IPS-NIHi7 (cell line): Measurements from ENCODE around the gene BCL7B.
"Not testable (repeated sequence)": the region's sequence is repeated elsewhere in the genome, so short reads cannot be mapped to it uniquely, and the experiment has no call there.

Source experiments
- DNase-seq: peaks from one replicate; pipeline ENCODE4 v3.0.0; 2012; ENCODE audit warnings: mixed read lengths; ENCODE audit errors: extremely low spot score

Gene BCL7B

GRCh38 chr7:73572767-73573186, 15.3 kb upstream of the BCL7B start:
- DNase-seq: no peak

- no peak for DNase-seq
These were observed 13.5 kb upstream of the BCL7B start for GRCh38 chr7:73570977-73571376.

- DNase-seq: no peak
These were observed 13.0 kb upstream of the BCL7B start for GRCh38 chr7:73570521-73570920.

GRCh38 chr7:73569042-73569608, 11.6 kb upstream of the BCL7B start:
- no peak for DNase-seq

- no peak for DNase-seq
These were observed 10.6 kb upstream of the BCL7B start for GRCh38 chr7:73567846-73568685.

- no peak for DNase-seq
These were observed 9.7 kb upstream of the BCL7B start for GRCh38 chr7:73567140-73567539.

GRCh38 chr7:73566431-73566830, 8.9 kb upstream of the BCL7B start:
- not testable (repeated sequence) for DNase-seq

GRCh38 chr7:73565675-73566340, 8.3 kb upstream of the BCL7B start:
- DNase-seq: no peak

GRCh38 chr7:73560109-73560835, 2.8 kb upstream of the BCL7B start:
- DNase-seq: no peak

- DNase-seq: peak; percentile 99
These were observed 438 bp downstream of the BCL7B start for GRCh38 chr7:73557108-73557396.

GRCh38 chr7:73556208-73557107, 1.0 kb downstream of the BCL7B start:
- DNase-seq: no peak

- DNase-seq: no peak
These were observed 2.0 kb downstream of the BCL7B start for GRCh38 chr7:73555411-73555982.

GRCh38 chr7:73550093-73550492, 7.4 kb downstream of the BCL7B start:
- not testable (repeated sequence) for DNase-seq

- no peak for DNase-seq
These were observed 8.3 kb downstream of the BCL7B start for GRCh38 chr7:73549176-73549575.

- no peak for DNase-seq
These were observed 9.6 kb downstream of the BCL7B start for GRCh38 chr7:73547841-73548240.

GRCh38 chr7:73544678-73545077, 12.8 kb downstream of the BCL7B start:
- no peak for DNase-seq

- DNase-seq: no peak
These were observed 15.8 kb downstream of the BCL7B start for GRCh38 chr7:73541722-73542121.

GRCh38 chr7:73539709-73540108, 17.8 kb downstream of the BCL7B start:
- DNase-seq: no peak

- DNase-seq: not testable (repeated sequence)
These were observed 19.0 kb downstream of the BCL7B start for GRCh38 chr7:73538510-73538909.

GRCh38 chr7:73537051-73537450, 20.4 kb downstream of the BCL7B start:
- DNase-seq: no peak

- no peak for DNase-seq
These were observed 21.0 kb downstream of the BCL7B start for GRCh38 chr7:73536479-73536878.
